Naive thymus-derived CD4-positive, alpha-beta T cell (primary cell): ENCODE data around the gene ARRDC4. TPM values are rescaled to one million over a fixed set of nuclear protein-coding genes. Genes with fewer than 3 reads are reported as not detected.
A peak's percentile ranks its signal among the peaks of the same experiment; 100 is the strongest.
"Not testable (repeated sequence)": the region's sequence is repeated elsewhere in the genome, so short reads cannot be mapped to it uniquely, and the experiment has no call there.

Source experiments
- ATAC-seq: fragments of 150-1000 bp; cut with Tn5 transposase; 2 replicates; pipeline ENCODE4 v1.10.0; 2021; ENCODE audit warnings: mild to moderate bottlenecking, moderate library complexity
- CTCF ChIA-PET: fragments of 350-600 bp; sonication (Branson Sonifier 250); formaldehyde crosslinking; loops from one replicate; lab custom pipeline; 2021; ENCODE audit warnings: antibody characterized with exemption; lab: Charles Lee
- POLR2A ChIA-PET: fragments of 350-600 bp; sonication (Branson Sonifier 250); formaldehyde crosslinking; loops from one replicate; lab custom pipeline; 2021; ENCODE audit warnings: antibody characterized with exemption, inconsistent platforms; lab: Charles Lee
- DNase-seq, 9 donors: peaks; one replicate each; pipeline versions ENCODE4 v3.0.0 to v3.0.0-alpha.2; 2020 to 2022; ENCODE audit warnings: mixed read lengths in 1 of 9
- H3K27ac ChIP-seq: one replicate; pipeline ENCODE4 v1.7.0; 2013; ENCODE audit warnings: mild to moderate bottlenecking, low read depth, low read length, moderate library complexity
- H3K27me3 ChIP-seq, 2 donors: one replicate each; pipeline ENCODE4 v1.7.0; 2013; ENCODE audit warnings: low read length in 2 of 2, mild to moderate bottlenecking in 2 of 2, moderate library complexity in 2 of 2; ENCODE audit not compliant: control insufficient read depth in 2 of 2, insufficient read depth in 2 of 2
- H3K36me3 ChIP-seq, 3 experiments: 1 replicate in 2 of 3; 2 replicates in 1 of 3; pipeline ENCODE4 v1.7.0; 2013; ENCODE audit warnings: low read length in 3 of 3, mild to moderate bottlenecking in 3 of 3, moderate library complexity in 1 of 3; ENCODE audit not compliant: insufficient read depth in 3 of 3, control insufficient read depth in 2 of 3
- H3K4me1 ChIP-seq, 2 donors: one replicate each; pipeline ENCODE4 v1.7.0; 2013; ENCODE audit warnings: low read length in 2 of 2, mild to moderate bottlenecking in 2 of 2, moderate library complexity in 1 of 2; ENCODE audit not compliant: control insufficient read depth in 2 of 2, insufficient read depth in 2 of 2
- H3K4me3 ChIP-seq: 2 replicates; pipeline ENCODE4 v1.7.0; 2013; ENCODE audit warnings: mild to moderate bottlenecking, low read length
- H3K9me3 ChIP-seq, 3 experiments: 1 replicate in 2 of 3; 2 replicates in 1 of 3; pipeline ENCODE4 v1.7.0; 2013; ENCODE audit warnings: low read length in 3 of 3; ENCODE audit not compliant: control insufficient read depth in 2 of 3
- H3K27ac Mint-ChIP-seq, 9 donors: one replicate each; pipeline ENCODE4 v1.8.0; 2020 to 2022; ENCODE audit warnings: mixed read lengths in 9 of 9, mild to moderate bottlenecking in 8 of 9, moderate library complexity in 5 of 9, inconsistent platforms in 2 of 9
- H3K27me3 Mint-ChIP-seq, 5 donors: one replicate each; pipeline ENCODE4 v1.8.0; 2021 to 2022; ENCODE audit warnings: mixed read lengths in 5 of 5, mild to moderate bottlenecking in 1 of 5
- H3K36me3 Mint-ChIP-seq, 5 donors: one replicate each; pipeline ENCODE4 v1.8.0; 2020 to 2022; ENCODE audit warnings: mixed read lengths in 5 of 5, mild to moderate bottlenecking in 3 of 5, inconsistent platforms in 1 of 5
- H3K4me1 Mint-ChIP-seq, 7 donors: one replicate each; pipeline ENCODE4 v1.8.0; 2020 to 2022; ENCODE audit warnings: mixed read lengths in 7 of 7, mild to moderate bottlenecking in 3 of 7, inconsistent platforms in 1 of 7
- H3K4me3 Mint-ChIP-seq, 10 donors: one replicate each; pipeline ENCODE4 v1.8.0; 2020 to 2022; ENCODE audit warnings: mild to moderate bottlenecking in 10 of 10, mixed read lengths in 10 of 10, moderate library complexity in 6 of 10, inconsistent platforms in 2 of 10
- H3K9me3 Mint-ChIP-seq, 11 donors: one replicate each; pipeline ENCODE4 v1.8.0; 2020 to 2022; ENCODE audit warnings: mixed read lengths in 11 of 11, mild to moderate bottlenecking in 4 of 11, inconsistent platforms in 1 of 11, moderate library complexity in 1 of 11
- intact Hi-C, 2 donors: fragments of 100-400 bp; cut with micrococcal nuclease; formaldehyde crosslinking; loops; one replicate each; pipeline ENCODE4 v1.15.1; 2023
- polyA plus RNA-seq, 2 donors: library from polyadenylated mRNA; unstranded; fragments of 300-500 nt; fragmentation: Illumina TruSeq; gene quantifications; one replicate each; pipeline ENCODE4 v1.2.3, GENCODE V29; 2021
- total RNA-seq, 6 experiments: library from RNA in 5 of 6; stranded (reverse) in 5 of 6; gene quantifications; 1 replicate in 5 of 6; 2 replicates in 1 of 6; pipeline ENCODE4 v1.2.3 and lab custom pipeline; 2021 to 2026

ARRDC4 gene
- total and polyA plus RNA-seq, 7 experiments from 2014 or later = 0.59 to 6.8 (median 0.90) TPM

- no peaks in the 10 kb centered on the region for H3K27me3 ChIP-seq
- Mint-ChIP-seq H3K36me3 (peaks cover 0 to 11% (median 6%) of the 10 kb centered on the region in 5 donors), H3K4me1 (peaks cover 9 to 28% (median 17%) of the 10 kb centered on the region in 7 donors), H3K4me3 (peak overlapping the region in 1 of 10 donors; percentile 40), H3K9me3 (peaks cover 5 to 13% (median 8%) of the 10 kb centered on the region in 11 donors), H3K27me3 (peaks cover 0 to under 1% (median 0%) of the 10 kb centered on the region in 5 donors), H3K27ac (peak overlapping the region in 4 of 9 donors; percentile 60 to 79 (median 62))
- no peak for ATAC-seq
- peaks cover 0 to 4% (median 0%) of the 10 kb centered on the region in 3 experiments for H3K9me3 ChIP-seq
- H3K36me3 ChIP-seq = no peaks in the 10 kb centered on the region
- peaks cover 0 to 12% of the 10 kb centered on the region in 2 donors for H3K4me1 ChIP-seq
- H3K27ac ChIP-seq = no peak overlapping the region
- no peak for DNase-seq
- no peak overlapping the region for H3K4me3 ChIP-seq
- intact Hi-C loops = no loop called here
- CTCF ChIA-PET = no interaction called here
- POLR2A ChIA-PET = no interaction called here
Observed at GRCh38 chr15:97981758-97982157, 21.3 kb downstream of the ARRDC4 start.

DNA sequence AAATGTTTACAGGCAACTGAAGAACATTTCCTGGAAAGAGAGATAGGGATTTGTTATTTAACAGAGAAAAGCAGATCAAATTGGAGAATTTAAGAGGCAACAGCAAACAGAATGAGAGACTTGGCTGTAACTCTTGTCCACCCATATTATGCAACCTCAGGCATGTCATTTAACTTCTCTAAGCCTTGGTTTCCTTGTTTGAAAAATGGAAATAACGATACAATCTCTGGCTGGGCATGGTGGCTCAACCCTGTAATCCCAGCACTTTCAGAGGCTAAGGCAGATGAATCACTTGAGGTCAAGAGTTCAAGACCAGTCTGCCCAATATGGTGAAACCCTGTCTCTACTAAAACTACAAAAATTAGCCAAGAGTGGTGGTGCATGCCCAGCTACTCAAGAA is 23.7 kb downstream of the ARRDC4 start:
- peaks cover 0 to 4% (median 0%) of the 10 kb centered on the region in 3 experiments for H3K9me3 ChIP-seq
- peaks cover 7 to 28% (median 15%) of the 10 kb centered on the region in 11 donors for H3K9me3 Mint-ChIP-seq
- H3K36me3 ChIP-seq = no peaks in the 10 kb centered on the region
- DNase-seq (no peak), ATAC-seq (peak; percentile 34)
- intact Hi-C loops = no loop called here
- no peak overlapping the region for H3K27ac ChIP-seq
- H3K4me1 ChIP-seq = peaks cover 0 to 12% of the 10 kb centered on the region in 2 donors
- H3K4me1 Mint-ChIP-seq = peaks cover 9 to 28% (median 17%) of the 10 kb centered on the region in 7 donors
- no peak overlapping the region for H3K27ac Mint-ChIP-seq
- H3K27me3 ChIP-seq = no peaks in the 10 kb centered on the region
- CTCF ChIA-PET = interaction anchor here (0.6 kb wide), 1 partner anchor 1298 kb away, joined by 4 read pairs; no protein-coding TSS in a partner anchor
- POLR2A ChIA-PET = no interaction called here
- H3K4me3 ChIP-seq = no peak overlapping the region
- peaks cover 0 to 1% (median 0%) of the 10 kb centered on the region in 5 donors for H3K27me3 Mint-ChIP-seq
- H3K36me3 Mint-ChIP-seq = peaks cover 0 to 15% (median 11%) of the 10 kb centered on the region in 5 donors
- no peak overlapping the region for H3K4me3 Mint-ChIP-seq

DNA sequence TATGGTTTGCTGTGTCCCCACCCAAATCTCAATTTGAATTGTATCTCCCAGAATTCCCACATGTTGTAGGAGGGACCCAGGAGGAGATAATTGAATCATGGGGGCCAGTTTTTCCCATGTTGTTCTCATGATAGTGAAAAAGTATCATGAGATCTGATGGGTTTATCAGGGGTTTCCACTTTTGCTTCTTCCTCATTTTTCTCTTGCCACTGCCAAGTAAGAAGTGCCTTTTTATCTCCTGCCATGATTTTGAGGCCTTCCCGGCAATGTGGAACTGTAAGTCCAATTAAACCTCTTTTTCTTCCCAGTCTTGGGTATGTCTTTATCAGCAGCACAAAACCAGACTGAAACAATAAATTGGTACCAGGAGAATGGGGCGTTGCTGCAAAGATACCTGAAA is 25.5 kb downstream of the ARRDC4 start:
- DNase-seq, H3K27ac ChIP-seq, H3K27me3 ChIP-seq, H3K36me3 ChIP-seq, H3K4me1 ChIP-seq, intact Hi-C loops, H3K27me3 Mint-ChIP-seq, H3K4me3 Mint-ChIP-seq, POLR2A ChIA-PET, CTCF ChIA-PET, ATAC-seq, H3K4me3 ChIP-seq, H3K9me3 ChIP-seq, H3K27ac Mint-ChIP-seq: not testable (repeated sequence)
- Mint-ChIP-seq H3K4me1 (peaks cover 7 to 16% (median 10%) of the 10 kb centered on the region in 7 donors), H3K36me3 (peaks cover 0 to 15% (median 11%) of the 10 kb centered on the region in 5 donors), H3K9me3 (peaks cover 7 to 28% (median 14%) of the 10 kb centered on the region in 11 donors)

- no peak for ATAC-seq
- POLR2A ChIA-PET = no interaction called here
- CTCF ChIA-PET = no interaction called here
- Mint-ChIP-seq H3K4me3 (no peak overlapping the region), H3K36me3 (peaks cover 0 to 15% (median 11%) of the 10 kb centered on the region in 5 donors), H3K4me1 (peaks cover 0 to 8% (median 2%) of the 10 kb centered on the region in 7 donors), H3K9me3 (peaks cover 7 to 28% (median 14%) of the 10 kb centered on the region in 11 donors), H3K27ac (no peak overlapping the region), H3K27me3 (peaks cover 0 to 7% (median 0%) of the 10 kb centered on the region in 5 donors)
- intact Hi-C loops = no loop called here
- Histone ChIP-seq H3K4me3 (no peak overlapping the region), H3K27ac (no peak overlapping the region), H3K27me3 (no peaks in the 10 kb centered on the region), H3K9me3 (peaks cover 0 to 4% (median 0%) of the 10 kb centered on the region in 3 experiments), H3K36me3 (no peaks in the 10 kb centered on the region), H3K4me1 (no peaks in the 10 kb centered on the region)
- no peak for DNase-seq
Observed at GRCh38 chr15:97986781-97987180, 26.3 kb downstream of the ARRDC4 start.

- Histone ChIP-seq H3K27me3 (no peaks in the 10 kb centered on the region), H3K9me3 (peaks cover 0 to 4% (median 0%) of the 10 kb centered on the region in 3 experiments), H3K36me3 (no peaks in the 10 kb centered on the region), H3K4me1 (no peaks in the 10 kb centered on the region), H3K27ac (no peak overlapping the region), H3K4me3 (no peak overlapping the region)
- Mint-ChIP-seq H3K4me3 (no peak overlapping the region), H3K36me3 (peaks cover 0 to 15% (median 11%) of the 10 kb centered on the region in 5 donors), H3K9me3 (peaks cover 7 to 28% (median 14%) of the 10 kb centered on the region in 11 donors), H3K27ac (no peak overlapping the region), H3K27me3 (peaks cover 0 to 7% (median 0%) of the 10 kb centered on the region in 5 donors), H3K4me1 (peaks cover 0 to 6% (median 0%) of the 10 kb centered on the region in 7 donors)
- DNase-seq = no peak
- ATAC-seq = no peak
- POLR2A ChIA-PET = no interaction called here
- intact Hi-C loops = no loop called here
- CTCF ChIA-PET = no interaction called here
Observed at GRCh38 chr15:97989299-97989698, 28.8 kb downstream of the ARRDC4 start.

DNA sequence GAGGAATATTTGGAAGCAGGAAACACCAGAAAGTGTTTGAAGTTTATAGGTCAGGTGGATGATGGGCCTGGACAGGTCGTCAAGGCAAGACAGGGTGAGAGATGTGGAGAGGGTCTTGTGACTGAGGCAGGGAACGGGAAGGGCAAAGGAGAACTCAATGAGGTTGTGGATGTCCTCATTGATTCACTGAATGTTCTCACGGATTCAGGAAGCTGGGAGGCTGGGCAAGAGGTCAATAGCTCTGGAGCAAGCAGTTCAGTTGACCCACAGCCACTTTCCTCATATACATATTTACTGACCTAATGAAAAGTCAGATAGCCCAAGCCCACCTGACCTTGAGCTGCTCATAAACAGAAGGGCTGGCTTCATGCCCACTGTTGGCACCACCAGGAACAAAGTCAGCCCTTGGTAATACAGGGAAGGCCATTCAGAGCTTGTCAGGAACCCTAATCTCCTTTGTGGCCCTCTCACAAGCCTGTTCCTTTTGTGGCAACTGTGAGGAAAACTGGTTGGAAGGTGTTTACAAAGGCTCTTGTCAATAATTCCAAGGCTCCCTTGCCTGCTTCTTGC is 31.6 kb downstream of the ARRDC4 start:
- Mint-ChIP-seq H3K27ac (no peak overlapping the region), H3K4me3 (no peak overlapping the region), H3K4me1 (peaks cover 11 to 23% (median 15%) of the 10 kb centered on the region in 7 donors), H3K9me3 (peaks cover 0 to 13% (median 6%) of the 10 kb centered on the region in 11 donors), H3K36me3 (peaks cover 0 to 5% (median 0%) of the 10 kb centered on the region in 5 donors), H3K27me3 (peaks cover 0 to 7% (median 0%) of the 10 kb centered on the region in 5 donors)
- Histone ChIP-seq H3K9me3 (no peaks in the 10 kb centered on the region), H3K4me3 (no peak overlapping the region), H3K4me1 (peaks cover 0 to 5% of the 10 kb centered on the region in 2 donors), H3K27ac (no peak overlapping the region), H3K27me3 (no peaks in the 10 kb centered on the region), H3K36me3 (no peaks in the 10 kb centered on the region)
- POLR2A ChIA-PET = no interaction called here
- no peak for DNase-seq
- CTCF ChIA-PET = no interaction called here
- intact Hi-C loops = no loop called here
- no peak for ATAC-seq
